Measurements from ENCODE around the gene POU4F1.
"Not testable (repeated sequence)": the region's sequence is repeated elsewhere in the genome, so short reads cannot be mapped to it uniquely, and the experiment has no call there.

The POU4F1 gene, protein sequence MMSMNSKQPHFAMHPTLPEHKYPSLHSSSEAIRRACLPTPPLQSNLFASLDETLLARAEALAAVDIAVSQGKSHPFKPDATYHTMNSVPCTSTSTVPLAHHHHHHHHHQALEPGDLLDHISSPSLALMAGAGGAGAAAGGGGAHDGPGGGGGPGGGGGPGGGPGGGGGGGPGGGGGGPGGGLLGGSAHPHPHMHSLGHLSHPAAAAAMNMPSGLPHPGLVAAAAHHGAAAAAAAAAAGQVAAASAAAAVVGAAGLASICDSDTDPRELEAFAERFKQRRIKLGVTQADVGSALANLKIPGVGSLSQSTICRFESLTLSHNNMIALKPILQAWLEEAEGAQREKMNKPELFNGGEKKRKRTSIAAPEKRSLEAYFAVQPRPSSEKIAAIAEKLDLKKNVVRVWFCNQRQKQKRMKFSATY

DNA sequence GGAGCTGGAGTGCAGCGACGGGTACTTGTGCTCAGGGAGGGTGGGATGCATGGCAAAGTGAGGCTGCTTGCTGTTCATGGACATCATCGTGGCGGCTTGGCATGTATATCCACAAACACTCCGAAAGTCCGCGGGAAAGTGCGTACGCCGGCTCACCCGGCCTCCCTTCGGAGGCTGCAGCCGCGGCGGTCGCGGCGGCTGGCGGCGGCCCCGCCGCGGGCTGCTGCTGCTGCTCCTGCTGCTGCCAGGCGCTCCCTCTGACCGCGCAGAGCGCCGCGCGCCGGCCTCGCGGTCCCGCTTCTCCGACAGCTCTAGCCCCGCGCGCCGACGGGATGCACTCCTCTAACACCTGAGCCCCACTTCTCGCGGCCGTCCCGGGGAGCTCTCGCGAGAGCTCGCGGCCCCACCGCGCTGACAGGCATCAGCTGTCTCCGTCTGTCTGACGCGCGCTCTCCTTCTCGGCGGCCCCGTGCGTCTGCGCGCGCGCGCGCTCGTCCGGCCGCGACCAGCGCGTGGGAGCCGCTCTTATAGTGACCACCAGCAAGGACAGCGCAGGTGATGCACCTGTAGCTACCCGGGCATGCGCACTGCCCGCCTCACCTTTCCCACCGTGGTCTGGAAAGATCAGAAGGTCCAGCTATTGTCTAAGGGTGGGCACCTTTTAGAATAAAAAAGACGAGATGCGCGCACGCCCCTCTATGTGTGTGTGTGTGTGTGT lies at the start of gene POU4F1:
TSS of gene POU4F1 (minus strand) at position 313 of the 718 bp plus-strand sequence. CDS start at position 87, 226 bp downstream.
- DNase-seq: peak; percentile 57 to 71

DNA sequence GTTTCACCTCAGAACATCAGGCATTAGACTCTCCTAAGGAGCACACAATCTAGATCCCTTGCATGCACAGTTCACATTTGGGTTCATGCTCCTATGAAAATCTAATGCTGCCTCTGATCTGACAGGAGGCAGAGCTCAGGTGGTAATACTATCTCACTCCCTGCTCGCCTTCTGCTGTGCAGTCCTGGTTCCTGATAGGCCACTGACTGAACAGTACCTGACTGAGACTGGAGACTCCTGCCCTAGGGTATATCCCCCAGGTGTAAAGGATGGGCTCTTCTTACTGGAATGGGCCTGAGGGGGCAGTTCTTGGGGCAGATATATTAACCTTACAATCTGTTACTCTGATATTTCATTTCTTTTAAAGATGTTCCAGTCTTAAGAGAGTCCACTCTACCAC lies 49.3 kb upstream of the POU4F1 start:
- DNase-seq: no peak

DNA sequence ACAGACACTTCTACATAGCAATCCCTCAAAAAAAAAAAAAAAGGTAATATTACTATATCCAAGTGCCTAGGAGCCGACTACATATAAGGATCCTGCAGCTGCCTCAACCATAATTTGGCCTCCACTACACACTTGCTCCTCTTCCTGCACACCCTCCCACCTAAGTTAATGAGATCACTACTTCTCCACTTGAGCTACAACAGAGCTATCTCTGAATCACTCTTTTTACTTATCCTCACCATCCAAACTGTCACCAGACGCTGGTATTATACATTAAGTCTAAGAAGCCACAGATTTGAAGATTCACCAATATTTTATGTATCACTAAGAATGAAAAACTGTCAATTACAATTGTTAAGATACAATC lies 47.3 kb upstream of the POU4F1 start:
- DNase-seq: no peak

DNA sequence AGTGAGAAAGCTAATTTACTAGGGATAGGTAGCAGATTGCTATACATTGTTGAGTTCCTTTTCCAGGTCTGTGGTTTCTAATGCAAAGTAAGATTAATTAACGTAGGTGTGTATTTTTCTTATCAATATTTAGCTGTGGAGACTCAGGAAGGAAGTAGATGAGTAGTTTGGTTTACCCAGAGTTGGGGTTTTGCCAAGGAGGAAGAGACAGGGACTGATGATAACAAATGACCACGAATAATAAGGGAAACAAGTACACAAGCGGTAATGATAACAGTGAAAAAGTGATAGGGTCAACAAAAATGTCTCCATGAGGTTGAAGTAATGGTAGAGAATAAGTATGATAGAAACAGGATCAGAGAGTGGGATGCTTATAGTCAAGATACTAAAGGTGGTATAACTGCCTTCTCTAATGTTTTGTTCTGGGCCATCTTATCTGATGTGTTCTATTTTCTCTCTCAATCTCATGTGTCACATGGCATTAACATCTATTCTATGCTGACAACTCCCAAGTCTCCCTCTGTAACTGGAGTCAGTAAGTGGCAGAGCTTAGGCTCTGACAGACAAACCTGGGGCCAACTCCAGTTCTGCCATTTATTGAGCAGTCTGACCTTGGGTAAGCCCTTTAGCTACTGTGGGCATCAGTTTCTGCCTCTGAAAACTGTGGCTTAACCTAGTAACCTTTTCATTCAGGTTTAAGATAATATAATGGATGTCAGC lies 46.8 kb upstream of the POU4F1 start:
- DNase-seq: no peak

DNA sequence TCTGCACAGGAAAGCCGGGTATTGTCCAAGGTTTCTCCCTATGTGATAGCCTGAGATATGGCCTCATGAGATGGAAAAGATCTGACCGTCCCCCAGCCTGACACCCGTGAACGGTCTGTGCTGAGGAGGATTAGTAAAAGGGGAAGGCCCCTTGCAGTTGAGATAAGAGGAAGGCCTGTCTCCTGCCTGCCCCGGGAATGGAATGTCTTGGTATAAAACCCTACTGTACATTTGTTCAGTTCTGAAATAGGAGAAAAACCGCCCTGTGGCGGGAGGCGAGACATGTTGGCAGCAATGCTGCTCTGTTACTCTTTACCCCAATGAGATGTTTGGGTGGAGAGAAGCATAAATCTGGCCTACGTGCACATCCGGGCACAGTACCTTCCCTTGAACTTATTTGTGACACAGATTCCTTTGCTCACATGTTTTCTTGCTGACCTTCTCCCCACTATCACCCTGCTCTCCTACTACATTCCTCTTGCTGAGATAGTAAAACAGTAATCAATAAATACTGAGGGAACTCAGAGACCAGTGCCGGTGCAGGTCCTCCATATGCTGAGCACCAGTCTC lies 43.8 kb upstream of the POU4F1 start:
- not testable (repeated sequence) for DNase-seq

DNA sequence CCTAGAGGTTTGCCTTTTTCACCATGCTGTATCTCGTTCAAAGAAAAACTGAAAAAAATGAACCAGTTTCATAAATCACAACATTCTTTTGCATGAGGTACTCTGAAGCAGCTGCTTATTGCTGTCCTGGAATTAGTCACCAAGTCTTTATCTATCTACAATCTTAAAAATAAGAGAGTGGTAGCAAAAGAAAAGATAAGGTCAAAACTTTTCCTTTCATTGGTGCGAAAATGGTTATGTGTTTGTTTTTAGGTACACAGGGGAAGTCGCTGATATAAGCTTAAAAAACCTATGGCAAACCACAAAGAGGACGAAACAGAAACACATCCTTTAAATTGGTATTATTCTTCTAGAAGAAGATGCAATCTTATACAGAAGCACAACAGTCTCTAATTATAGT lies 34.9 kb upstream of the POU4F1 start:
- DNase-seq: no peak

DNA sequence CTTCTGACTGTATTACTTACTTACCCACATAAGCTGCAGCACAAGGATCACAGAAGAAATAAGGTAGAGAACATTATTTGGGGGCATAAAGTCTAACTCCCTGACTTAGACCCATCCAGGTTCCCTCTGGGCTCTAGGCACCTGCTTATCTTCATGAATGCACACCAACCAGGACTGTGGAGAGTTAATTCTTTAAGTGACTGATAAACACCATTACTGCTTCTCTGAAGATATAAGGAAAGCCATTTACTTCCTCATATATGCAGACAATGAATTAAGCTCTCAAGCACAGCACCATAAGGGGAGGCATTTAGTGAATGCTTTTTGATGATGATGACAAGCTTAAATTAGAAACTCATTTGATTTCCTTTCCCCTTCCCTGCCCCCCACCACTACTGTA lies 33.1 kb upstream of the POU4F1 start:
- DNase-seq: no peak

DNA sequence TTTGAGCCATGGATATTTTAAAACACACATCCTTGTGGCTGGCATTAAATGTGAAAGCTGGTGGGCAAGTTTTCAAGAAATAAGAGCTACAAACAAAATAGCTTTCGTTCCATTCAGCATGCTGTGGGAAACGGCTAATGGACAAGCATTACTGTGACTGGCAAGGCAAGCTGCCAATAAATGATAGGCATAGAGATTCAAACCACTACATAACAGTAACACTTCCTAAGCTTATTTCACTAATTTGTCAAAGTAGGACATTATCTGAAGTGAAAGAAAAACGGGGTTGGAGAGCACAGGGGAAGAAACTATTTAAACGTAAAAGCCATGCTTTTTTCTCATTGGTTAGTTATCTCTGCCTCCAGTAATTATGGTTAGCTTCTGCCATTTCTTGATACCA lies 29.6 kb upstream of the POU4F1 start:
- DNase-seq: no peak

DNA sequence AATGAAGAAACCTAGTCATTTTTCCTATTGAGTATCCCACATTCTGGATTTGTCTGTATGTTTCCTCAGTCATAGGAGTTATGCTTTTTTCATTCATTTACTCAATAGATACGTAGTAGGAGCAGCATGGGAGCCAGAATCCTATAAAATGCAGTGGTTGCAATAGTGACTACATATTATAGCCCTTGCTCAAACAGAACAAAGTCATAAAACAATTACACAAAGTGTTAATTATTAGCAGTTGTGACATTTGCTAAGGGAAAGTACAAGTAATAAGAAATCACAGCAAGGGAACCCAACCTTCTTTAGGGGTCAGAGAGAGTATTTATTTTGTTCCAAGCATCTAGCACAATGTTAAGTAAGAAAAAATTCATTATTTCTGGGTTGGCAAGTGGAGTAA lies 27.7 kb upstream of the POU4F1 start:
- DNase-seq: no peak

DNA sequence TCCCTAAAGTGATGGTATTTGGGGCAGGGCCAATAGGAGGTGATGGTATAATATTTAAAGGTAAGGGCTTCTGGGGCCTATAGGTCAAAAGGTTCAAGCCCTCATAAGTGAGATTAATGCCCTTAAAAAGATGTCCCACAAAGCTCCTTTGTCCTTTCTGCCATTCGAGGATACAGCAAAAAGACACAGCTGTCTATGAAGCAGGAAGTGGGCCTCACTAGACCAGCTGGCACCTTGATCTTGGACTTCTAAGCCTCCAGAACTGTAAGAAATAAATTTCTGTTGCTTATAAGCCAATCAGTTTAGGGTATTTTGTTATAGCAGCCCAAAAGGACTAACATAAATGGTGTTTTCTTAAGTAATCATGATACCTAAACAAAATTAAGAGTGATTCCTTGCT lies 27.2 kb upstream of the POU4F1 start:
- no peak for DNase-seq

DNA sequence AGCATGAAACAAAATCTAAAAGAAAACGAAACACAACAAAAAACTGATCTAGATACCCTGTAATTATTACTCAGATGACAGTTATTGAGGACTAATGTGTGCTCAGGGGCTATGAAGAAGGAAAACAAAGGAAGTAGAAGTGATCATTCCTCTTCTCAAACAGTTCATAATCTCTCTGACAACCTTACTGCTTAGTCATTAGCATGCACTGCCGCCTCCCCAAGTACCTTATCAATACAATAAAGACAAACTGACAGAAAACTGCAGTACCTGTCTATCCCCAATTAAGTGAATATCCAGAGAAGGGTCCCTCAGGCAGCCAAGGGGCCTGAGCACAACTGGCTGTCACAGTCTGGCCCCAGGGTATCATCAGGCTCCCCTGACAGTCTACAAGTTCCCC lies 22.0 kb upstream of the POU4F1 start:
- DNase-seq: no peak

DNA sequence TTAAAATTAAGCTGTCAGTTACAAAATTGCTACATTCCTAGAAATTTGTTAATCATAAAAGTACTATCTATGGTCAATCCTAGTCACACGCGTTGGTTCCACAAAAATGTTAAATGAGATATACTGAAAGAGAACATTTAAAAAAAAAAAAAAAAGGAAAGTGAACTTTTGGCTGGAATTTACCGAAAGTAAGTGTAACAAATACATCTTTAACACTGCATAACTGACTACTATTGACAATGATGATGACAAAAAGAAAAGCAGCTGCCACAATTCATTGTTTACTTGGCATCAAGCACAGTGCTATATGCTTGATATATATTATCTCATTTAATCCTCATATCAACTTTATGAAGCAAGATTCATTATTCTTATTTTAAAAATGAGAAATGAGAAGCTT lies 19.8 kb upstream of the POU4F1 start:
- DNase-seq: no peak

DNA sequence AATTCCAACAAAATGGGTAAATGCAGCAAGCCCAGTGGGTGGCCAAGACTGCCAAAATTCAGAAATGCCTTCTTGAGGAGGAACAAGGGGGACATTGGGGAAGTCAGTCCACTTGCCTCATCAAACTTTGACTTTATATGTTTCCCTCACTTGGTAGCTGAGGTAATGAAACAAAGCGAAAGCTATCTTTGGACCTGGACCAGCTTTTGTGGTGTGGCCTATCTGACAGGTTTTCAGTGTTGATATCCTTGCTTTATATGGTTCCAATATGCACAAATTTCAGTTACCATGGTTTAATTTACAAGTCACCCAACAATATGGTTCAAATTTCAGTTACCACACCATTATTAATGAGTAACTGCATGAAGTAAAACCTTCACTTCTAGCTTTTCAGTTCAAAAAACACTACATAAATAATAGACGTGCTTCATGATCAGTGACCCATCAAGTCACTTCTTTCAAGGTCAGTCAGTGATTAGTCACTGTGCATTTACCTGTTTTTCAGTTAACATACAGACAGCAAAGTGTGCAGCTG lies 17.7 kb upstream of the POU4F1 start:
- DNase-seq: no peak

DNA sequence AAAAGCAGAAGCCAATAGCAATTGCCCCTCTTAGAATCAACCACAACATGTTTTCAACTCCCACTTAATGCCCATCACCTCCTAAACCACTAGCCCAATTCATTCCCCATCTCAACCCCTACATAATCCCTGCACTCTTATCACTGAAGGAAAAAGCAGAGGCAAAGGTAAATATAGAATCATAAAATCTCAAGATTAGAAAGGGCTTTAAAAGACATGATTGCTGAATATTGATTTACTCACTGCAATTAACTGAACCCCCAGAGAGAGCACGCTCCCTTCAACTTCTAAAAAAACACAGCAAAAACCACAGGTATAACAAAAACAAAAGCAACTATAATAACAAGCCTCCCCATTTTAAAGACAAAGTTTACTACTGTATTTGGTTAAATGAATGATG lies 15.1 kb upstream of the POU4F1 start:
- DNase-seq: no peak

DNA sequence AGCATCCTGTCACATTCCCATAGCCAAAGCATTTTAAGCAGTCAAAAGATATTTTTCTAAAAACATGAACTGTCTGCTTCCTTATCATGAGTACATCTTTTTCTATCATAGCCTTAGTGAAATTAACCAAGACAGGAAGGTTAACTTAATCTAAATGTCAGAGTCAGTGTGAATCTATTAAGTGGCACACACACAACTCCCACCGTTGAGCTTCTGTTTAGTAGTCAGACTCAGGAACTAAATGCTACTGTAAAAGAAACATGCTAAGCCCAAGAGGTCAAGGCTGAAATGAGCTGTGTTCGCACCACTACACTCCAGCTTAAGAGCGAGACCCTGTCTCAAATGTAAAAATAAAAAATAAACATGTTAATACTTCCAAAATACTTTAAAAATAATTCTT lies 7.7 kb upstream of the POU4F1 start:
- DNase-seq: no peak

DNA sequence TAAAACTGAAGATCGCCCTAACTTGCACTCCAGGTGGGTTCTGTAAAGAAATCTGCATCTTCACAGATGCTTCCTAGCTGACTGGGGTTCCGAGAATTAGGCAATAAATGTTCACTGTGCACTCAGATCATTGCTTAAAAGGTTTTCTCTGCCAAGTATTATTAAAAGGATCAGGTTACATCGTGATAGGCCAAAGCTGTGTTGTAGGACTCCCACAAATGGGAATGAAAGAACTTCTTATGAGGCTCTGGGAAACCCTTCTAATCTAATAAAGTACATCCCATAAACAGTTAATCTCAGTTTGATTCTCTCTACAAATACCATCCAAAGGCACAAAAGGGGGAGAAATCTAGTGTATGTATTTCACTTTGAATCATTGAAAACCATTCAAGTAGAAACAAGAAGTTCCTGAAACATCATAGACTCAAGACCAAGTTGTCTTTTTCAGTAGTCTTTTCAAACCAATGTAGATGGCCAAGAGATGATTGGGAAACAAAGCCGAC lies 7.1 kb upstream of the POU4F1 start:
- no peak for DNase-seq

DNA sequence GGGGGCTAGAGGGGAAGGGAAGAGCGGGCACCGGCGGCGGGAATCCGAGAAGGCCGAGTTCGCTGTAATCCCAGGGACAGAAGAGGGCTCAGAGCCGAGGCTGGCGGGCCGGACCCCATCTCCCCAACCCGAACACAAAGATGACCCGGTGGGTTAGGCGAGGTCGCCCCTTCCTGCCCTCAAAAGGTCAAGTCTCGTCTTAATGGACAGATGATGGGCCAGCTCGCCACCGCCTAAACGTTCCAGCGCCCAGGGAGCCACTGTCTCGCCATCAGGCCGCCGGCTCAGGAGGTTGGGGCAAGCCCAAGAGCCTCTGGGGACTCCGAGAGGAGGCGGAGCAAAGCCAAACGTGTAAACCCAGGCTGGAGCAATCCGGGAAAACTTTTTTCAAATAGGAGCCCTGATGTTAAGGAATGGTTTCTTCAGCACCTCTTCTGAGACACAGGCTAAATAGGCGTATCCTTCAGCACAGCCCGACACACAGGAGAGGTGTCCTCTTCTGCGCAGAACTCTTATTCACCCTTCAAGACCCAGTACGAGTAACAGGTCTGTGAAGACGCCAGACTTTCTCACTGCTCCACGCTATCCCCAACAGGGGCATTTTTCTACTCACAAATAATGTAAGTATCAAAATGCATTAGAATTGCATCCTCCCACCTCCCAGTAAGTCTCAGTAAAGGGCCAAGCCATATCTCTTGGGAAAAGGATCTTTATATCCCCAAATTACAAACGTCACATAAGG lies 6.3 kb upstream of the POU4F1 start:
- no peak for DNase-seq

DNA sequence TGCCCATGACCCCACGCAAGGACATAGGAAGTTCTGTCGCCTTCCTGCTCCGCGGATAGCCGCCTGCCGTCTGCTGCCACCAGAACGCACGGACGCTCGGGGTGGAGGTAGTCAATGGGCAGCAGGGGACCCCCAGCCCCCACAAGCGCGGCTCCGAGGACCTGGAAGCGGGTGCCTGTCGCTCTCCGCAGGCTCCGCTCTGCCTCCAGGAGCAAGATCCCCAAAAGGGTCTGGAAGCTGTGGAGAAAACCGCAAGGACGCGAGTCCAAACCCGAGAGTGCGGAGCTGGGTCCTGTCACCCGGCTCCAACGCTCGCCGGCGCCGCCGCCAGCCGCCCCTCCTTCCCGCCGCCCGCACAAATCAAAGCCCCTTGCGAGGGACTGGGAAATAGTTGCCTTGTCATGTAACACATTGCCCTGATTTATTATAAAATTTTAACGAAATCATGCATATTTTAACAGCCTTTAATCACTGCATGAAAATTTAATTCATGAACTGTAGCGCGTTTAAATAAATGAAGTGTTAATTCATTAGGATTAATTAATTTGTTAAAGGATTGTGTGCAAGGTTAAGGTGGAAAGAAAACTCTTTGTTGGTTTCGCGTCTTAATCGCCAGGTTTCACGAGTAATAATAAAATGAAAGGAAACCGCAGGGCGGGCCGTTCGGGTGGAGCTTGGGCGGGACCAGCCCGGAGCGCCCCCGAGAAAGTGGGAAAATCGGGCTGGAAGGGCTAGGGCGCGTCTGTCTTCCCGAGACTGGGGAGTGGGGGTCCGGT lies 5.5 kb upstream of the POU4F1 start:
- no peak for DNase-seq

DNA sequence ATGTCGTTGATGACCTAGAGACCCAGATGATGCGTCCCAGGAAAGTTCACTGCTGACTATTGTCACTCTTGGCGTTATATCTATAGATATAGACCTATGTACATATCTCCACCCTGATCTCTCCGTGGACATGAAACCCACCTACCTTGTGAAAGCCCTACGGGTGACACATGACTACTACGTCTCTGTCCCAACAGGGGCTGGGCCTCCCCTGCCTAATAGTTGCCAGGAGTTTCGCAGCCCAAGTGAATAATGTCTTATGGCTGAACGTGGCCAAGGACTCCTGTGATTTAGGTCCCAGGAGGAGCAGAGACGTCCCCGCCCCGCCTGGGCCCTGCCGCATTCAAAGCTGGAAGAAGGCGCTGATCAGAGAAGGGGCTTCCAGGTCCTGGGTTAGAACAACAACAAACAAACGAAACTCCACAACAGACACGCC lies 4.9 kb upstream of the POU4F1 start:
- no peak for DNase-seq

DNA sequence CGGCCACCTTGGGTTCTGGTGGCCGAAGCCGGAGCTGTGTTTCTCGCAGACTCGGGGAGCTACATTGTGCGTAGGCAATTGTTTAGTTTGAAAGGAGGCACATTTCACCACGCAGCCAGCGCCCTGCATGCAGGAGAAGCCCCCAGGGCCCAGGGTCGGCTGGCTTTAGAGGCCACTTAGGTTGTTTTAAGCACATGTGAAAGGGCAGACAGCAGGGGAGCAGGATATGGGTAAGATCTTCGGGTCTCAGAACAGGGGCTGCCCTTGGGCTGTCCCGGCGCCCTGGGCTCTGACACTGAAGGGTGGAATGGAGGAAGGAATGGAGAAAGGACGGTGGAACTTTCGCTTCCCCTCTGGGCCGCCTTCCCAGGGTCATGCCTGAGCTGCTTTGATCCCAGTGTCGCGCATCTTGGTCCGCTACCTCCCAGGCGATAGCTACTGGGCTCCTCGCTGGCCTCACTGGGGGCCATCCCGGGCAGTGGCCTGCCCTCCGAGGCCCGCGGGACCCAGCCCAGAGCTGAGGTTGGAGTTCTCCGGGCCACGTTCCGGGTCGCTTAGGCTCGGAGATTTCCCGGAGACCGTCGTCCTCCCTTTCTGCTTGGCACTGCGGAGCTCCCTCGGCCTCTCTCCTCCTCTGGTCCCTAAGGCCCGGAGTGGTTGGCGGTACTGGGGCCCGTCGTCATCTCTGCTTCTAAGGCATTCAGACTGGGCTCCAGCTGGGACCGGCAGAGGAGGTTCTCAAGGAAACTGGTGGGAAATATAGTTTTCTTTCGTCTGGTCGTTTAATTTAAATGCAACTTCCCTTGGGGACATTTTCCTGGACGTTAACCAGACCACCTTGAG lies 4.3 kb upstream of the POU4F1 start:
- no peak for DNase-seq

Measured in CD4-positive, alpha-beta T cell treated with Interferon alpha-2 for 1 hour (primary cell).